SH-SY5Y (cell line): ENCODE measurements around the gene DGUOK.

Source experiments
- GATA2 ChIP-seq: IDR thresholded peaks from 2 replicates; pipeline ENCODE4 v1.6.1; 2011; ENCODE audit warnings: mild to moderate bottlenecking, low read depth, low read length
- GATA3 ChIP-seq: IDR thresholded peaks from 2 replicates; pipeline ENCODE4 v1.6.1; 2011; ENCODE audit warnings: low read depth, mild to moderate bottlenecking, low read length, moderate library complexity

DNA sequence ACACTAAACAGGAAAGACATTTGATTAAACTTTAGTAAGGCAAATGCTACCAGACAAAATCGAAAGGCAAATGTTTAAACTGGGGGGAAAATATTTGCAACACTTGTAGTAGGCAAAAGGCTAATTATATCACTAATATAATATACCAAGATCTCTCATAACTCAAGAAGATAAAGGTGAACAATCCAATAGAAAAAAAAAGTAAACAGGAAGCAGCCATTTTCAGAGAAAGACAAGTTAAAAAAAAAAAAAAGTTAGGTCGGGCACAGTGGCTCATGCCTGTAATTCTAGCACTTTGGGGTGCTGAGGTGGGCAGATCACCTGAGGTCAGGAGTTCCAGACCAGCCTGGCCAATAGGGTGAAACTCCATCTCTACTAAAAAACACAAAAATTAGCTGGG is 38.3 kb upstream of the DGUOK start:
- no peak for TF ChIP-seq GATA2
- no peak for TF ChIP-seq GATA3
